Suprapubic skin (tissue), 4 donors: ENCODE measurements around the gene HECW1. TPM values are rescaled to one million over a fixed set of nuclear protein-coding genes. Genes with fewer than 3 reads are reported as not detected.

Source experiments
- DNase-seq, 2 donors: peaks; one replicate each; pipeline ENCODE4 v3.0.0-alpha.2; 2019; ENCODE audit warnings: low spot score in 2 of 2
- H3K27ac ChIP-seq: fragments of 200-600 bp; sonication (generic); one replicate; pipeline ENCODE4 v1.5.1; 2019
- H3K27me3 ChIP-seq: fragments of 200-600 bp; sonication (generic); one replicate; pipeline ENCODE4 v1.5.1; 2019
- H3K36me3 ChIP-seq: fragments of 200-600 bp; sonication (generic); one replicate; pipeline ENCODE4 v1.5.1; 2019
- H3K4me1 ChIP-seq: fragments of 200-600 bp; sonication (generic); one replicate; pipeline ENCODE4 v1.5.1; 2019
- H3K4me3 ChIP-seq: fragments of 200-600 bp; sonication (generic); one replicate; pipeline ENCODE4 v1.5.1; 2019; ENCODE audit warnings: mild to moderate bottlenecking
- H3K9me3 ChIP-seq: fragments of 200-600 bp; sonication (generic); one replicate; pipeline ENCODE4 v1.5.1; 2019
- CTCF ChIP-seq, 2 donors: fragments of 200-600 bp in 1 of 2; fragments of 450-650 bp in 1 of 2; sonication (generic) in 1 of 2; IDR thresholded peaks; one replicate each; pipeline ENCODE4 v1.5.1; 2016 to 2019; ENCODE audit warnings: antibody characterized with exemption in 2 of 2, mild to moderate bottlenecking in 1 of 2, moderate library complexity in 1 of 2
- EP300 ChIP-seq: sonication (generic); formaldehyde crosslinking; IDR thresholded peaks from one replicate; pipeline ENCODE4 v1.6.1; 2017; ENCODE audit warnings: antibody characterized with exemption
- POLR2A ChIP-seq, 2 donors: fragments of 450-650 bp; IDR thresholded peaks; one replicate each; pipeline ENCODE4 v1.6.1; 2017; ENCODE audit warnings: antibody characterized with exemption in 2 of 2, mild to moderate bottlenecking in 2 of 2, moderate library complexity in 2 of 2
- POLR2AphosphoS5 ChIP-seq, 3 donors: sonication (generic); formaldehyde crosslinking; IDR thresholded peaks; one replicate each; pipeline ENCODE4 v1.6.1; 2017; ENCODE audit warnings: antibody characterized with exemption in 3 of 3
- WGBS: methylation state at CpG from one replicate; pipeline ENCODE4 v1.1.5; 2018; 5-methylcytosine and 5-hydroxymethylcytosine counted together
- total RNA-seq, 4 donors: library from RNA; depleted of rRNA; stranded (reverse); fragments of >200 nt; gene quantifications; one replicate each; pipeline ENCODE4 v1.1.0, GENCODE V29; 2016

Gene HECW1
- total RNA-seq, 4 donors from 2014 or later: 0.17 to 0.73 (median 0.32) TPM; not detected in 1

GRCh38 chr7:43248961-43249822 lies 136.7 kb downstream of the HECW1 start:
- DNase-seq: peak in 1 of 2 donors; percentile 61
- Histone ChIP-seq H3K36me3 (no peaks in the 10 kb centered on the region), H3K27ac (peak overlapping the region; percentile 41), H3K9me3 (no peaks in the 10 kb centered on the region), H3K4me1 (no peaks in the 10 kb centered on the region), H3K27me3 (peaks cover 3% of the 10 kb centered on the region), H3K4me3 (peak overlapping the region; percentile 37)
- WGBS: 70% methylated on average over 25 of the region's 29 CpGs
- no peak for TF ChIP-seq CTCF (IDR thresholded peaks at IDR 0.05)
- no peak for TF ChIP-seq POLR2AphosphoS5 (IDR thresholded peaks at IDR 0.05)
- no peak for TF ChIP-seq POLR2A (IDR thresholded peaks at IDR 0.05)
- TF ChIP-seq EP300: no peak

- Histone ChIP-seq H3K4me3 (peak overlapping the region; percentile 37), H3K4me1 (no peaks in the 10 kb centered on the region), H3K27me3 (peaks cover 3% of the 10 kb centered on the region), H3K36me3 (no peaks in the 10 kb centered on the region), H3K27ac (no peak overlapping the region), H3K9me3 (no peaks in the 10 kb centered on the region)
- DNase-seq: no peak
- no peak for TF ChIP-seq EP300
- WGBS: 74% methylated on average over 9 of the region's 9 CpGs
These were observed 137.3 kb downstream of the HECW1 start for GRCh38 chr7:43249823-43250145.

- DNase-seq: peak in 1 of 2 donors; percentile 69
- WGBS: 25% methylated on average over 8 of the region's 8 CpGs
These were observed 148.8 kb downstream of the HECW1 start for GRCh38 chr7:43260980-43261878.

GRCh38 chr7:43265139-43265538 lies 152.7 kb downstream of the HECW1 start:
- no peaks in the 10 kb centered on the region for H3K27me3 ChIP-seq
- TF ChIP-seq POLR2AphosphoS5 (IDR thresholded peaks at IDR 0.05) (no peak), EP300 (no peak), CTCF (IDR thresholded peaks at IDR 0.05) (no peak), POLR2A (IDR thresholded peaks at IDR 0.05) (no peak)
- H3K4me1 ChIP-seq: no peaks in the 10 kb centered on the region
- no peak overlapping the region for H3K27ac ChIP-seq
- H3K36me3 ChIP-seq: no peaks in the 10 kb centered on the region
- no peak overlapping the region for H3K4me3 ChIP-seq
- WGBS: 93% methylated on average over 3 of the region's 3 CpGs
- H3K9me3 ChIP-seq: no peaks in the 10 kb centered on the region
- DNase-seq: no peak

More at GRCh38 chr7:43260980-43261878, 148.8 kb downstream of the HECW1 start:
- H3K9me3 ChIP-seq: no peaks in the 10 kb centered on the region
- no peaks in the 10 kb centered on the region for H3K36me3 ChIP-seq
- H3K4me3 ChIP-seq: no peak overlapping the region
- no peaks in the 10 kb centered on the region for H3K27me3 ChIP-seq
- no peaks in the 10 kb centered on the region for H3K4me1 ChIP-seq
- no peak for TF ChIP-seq EP300
- TF ChIP-seq CTCF (IDR thresholded peaks at IDR 0.05): peak in 1 of 2 donors; percentile 89
- H3K27ac ChIP-seq: no peak overlapping the region

GRCh38 chr7:43273939-43274719 lies 161.7 kb downstream of the HECW1 start:
- Histone ChIP-seq H3K4me1 (no peaks in the 10 kb centered on the region), H3K27ac (no peak overlapping the region), H3K9me3 (no peaks in the 10 kb centered on the region), H3K27me3 (no peaks in the 10 kb centered on the region), H3K4me3 (no peak overlapping the region), H3K36me3 (no peaks in the 10 kb centered on the region)
- no peak for TF ChIP-seq CTCF (IDR thresholded peaks at IDR 0.05)
- TF ChIP-seq EP300: no peak
- WGBS: 96% methylated on average over 36 of the region's 36 CpGs
- DNase-seq: no peak
